Fibroblast of pulmonary artery (primary cell): ENCODE data around the gene MBOAT1.
A peak's percentile ranks its signal among the peaks of the same experiment; 100 is the strongest.

ENCODE experiments used
- DNase-seq: peaks from one replicate; pipeline ENCODE4 v3.0.0-alpha.2; 2010; ENCODE audit warnings: low read depth
- H3K4me3 ChIP-seq: replicated peaks from 2 replicates; pipeline ENCODE4 v1.5.1; 2011; ENCODE audit warnings: low read depth, mild to moderate bottlenecking, control low read depth, low read length, moderate library complexity
- CTCF ChIP-seq: IDR thresholded peaks from 2 replicates; pipeline ENCODE4 v1.5.1; 2011; ENCODE audit warnings: mild to moderate bottlenecking, control low read depth, low read length, inconsistent platforms; ENCODE audit errors: missing control alignments

MBOAT1 gene

GRCh38 chr6:20137837-20138236 is 74.4 kb downstream of the MBOAT1 start:
- no peak for TF ChIP-seq CTCF
- H3K4me3 ChIP-seq, result no peak overlapping the region
- no peak for DNase-seq

- no peak overlapping the region for H3K4me3 ChIP-seq
- no peak for TF ChIP-seq CTCF
- DNase-seq, result no peak
Observed at GRCh38 chr6:20137240-20137639, 75.0 kb downstream of the MBOAT1 start.

- H3K4me3 ChIP-seq, result no peak overlapping the region
- no peak for TF ChIP-seq CTCF
- DNase-seq, result peak; percentile 17
Observed at GRCh38 chr6:20135677-20136268, 76.5 kb downstream of the MBOAT1 start.

GRCh38 chr6:20134613-20135012 is 77.7 kb downstream of the MBOAT1 start:
- no peak overlapping the region for H3K4me3 ChIP-seq
- TF ChIP-seq CTCF, result no peak
- DNase-seq, result no peak

- no peak for TF ChIP-seq CTCF
- peak; percentile 17 for DNase-seq
- no peak overlapping the region for H3K4me3 ChIP-seq
Observed at GRCh38 chr6:20129290-20130088, 82.8 kb downstream of the MBOAT1 start.

- DNase-seq, result no peak
- no peak for TF ChIP-seq CTCF
- H3K4me3 ChIP-seq, result no peak overlapping the region
Observed at GRCh38 chr6:20128018-20128417, 84.3 kb downstream of the MBOAT1 start.
